Breast epithelium (tissue), 3 donors: ENCODE measurements around the gene POP7.

Source experiments
- POLR2A ChIP-seq: fragments of 450-650 bp; IDR thresholded peaks from one replicate; pipeline ENCODE4 v1.6.1; 2016; ENCODE audit warnings: antibody characterized with exemption, mild to moderate bottlenecking, moderate library complexity
- TF ChIP-seq, protein P1 (sequence below), 3 donors: fragments of 450-650 bp; IDR thresholded peaks; one replicate each; pipeline ENCODE4 v1.5.1; 2016 to 2017; ENCODE audit warnings: antibody characterized with exemption in 3 of 3, mild to moderate bottlenecking in 3 of 3, moderate library complexity in 3 of 3

- TF ChIP-seq, protein P1, sequence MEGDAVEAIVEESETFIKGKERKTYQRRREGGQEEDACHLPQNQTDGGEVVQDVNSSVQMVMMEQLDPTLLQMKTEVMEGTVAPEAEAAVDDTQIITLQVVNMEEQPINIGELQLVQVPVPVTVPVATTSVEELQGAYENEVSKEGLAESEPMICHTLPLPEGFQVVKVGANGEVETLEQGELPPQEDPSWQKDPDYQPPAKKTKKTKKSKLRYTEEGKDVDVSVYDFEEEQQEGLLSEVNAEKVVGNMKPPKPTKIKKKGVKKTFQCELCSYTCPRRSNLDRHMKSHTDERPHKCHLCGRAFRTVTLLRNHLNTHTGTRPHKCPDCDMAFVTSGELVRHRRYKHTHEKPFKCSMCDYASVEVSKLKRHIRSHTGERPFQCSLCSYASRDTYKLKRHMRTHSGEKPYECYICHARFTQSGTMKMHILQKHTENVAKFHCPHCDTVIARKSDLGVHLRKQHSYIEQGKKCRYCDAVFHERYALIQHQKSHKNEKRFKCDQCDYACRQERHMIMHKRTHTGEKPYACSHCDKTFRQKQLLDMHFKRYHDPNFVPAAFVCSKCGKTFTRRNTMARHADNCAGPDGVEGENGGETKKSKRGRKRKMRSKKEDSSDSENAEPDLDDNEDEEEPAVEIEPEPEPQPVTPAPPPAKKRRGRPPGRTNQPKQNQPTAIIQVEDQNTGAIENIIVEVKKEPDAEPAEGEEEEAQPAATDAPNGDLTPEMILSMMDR (IDR thresholded peaks at IDR 0.05): no peak
- no peak for TF ChIP-seq POLR2A
Observed at GRCh38 chr7:100675105-100675451, 30.8 kb upstream of the POP7 start.
